ENCODE measurements around the gene ADK.

ADK gene

DNA sequence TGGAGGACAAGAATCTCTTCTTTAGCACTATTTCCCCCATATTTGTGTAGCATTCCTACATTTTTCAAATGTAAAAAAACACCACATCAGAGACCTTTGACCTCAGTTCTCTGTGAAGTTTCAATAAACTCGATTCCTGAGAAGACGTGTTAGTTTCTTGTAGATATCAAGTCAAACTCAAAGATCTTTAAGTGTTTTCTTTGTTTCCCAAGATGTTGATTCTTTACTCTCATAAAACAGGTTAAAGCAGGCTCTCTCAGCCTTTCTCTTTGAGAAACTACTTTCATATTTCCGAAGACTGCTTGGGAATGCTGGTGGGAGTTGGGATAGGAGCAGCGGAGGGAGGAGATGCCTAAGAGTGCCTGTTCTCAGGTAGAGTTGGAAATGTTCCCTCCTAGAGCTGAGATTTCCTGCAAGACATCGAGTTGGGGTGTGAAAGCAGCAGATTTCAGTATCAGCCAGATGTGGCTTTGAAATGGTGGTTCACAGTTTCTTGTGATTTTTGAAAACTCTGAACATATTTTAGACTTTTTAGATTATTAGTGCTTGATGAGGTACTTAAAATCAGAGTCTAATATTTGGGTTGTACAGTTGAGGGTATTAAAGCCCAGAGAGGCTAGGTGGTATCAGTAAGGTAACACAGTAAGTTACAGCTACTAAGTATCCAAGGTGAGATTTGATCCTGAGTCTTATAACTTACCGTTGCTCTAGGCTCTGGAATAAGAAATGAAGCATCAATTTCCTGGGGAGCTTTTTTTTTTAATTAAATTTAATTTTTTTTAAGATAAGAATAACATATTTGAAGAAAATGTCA lies 13.9 kb downstream of the ADK start:
- TF ChIP-seq, protein P1, sequence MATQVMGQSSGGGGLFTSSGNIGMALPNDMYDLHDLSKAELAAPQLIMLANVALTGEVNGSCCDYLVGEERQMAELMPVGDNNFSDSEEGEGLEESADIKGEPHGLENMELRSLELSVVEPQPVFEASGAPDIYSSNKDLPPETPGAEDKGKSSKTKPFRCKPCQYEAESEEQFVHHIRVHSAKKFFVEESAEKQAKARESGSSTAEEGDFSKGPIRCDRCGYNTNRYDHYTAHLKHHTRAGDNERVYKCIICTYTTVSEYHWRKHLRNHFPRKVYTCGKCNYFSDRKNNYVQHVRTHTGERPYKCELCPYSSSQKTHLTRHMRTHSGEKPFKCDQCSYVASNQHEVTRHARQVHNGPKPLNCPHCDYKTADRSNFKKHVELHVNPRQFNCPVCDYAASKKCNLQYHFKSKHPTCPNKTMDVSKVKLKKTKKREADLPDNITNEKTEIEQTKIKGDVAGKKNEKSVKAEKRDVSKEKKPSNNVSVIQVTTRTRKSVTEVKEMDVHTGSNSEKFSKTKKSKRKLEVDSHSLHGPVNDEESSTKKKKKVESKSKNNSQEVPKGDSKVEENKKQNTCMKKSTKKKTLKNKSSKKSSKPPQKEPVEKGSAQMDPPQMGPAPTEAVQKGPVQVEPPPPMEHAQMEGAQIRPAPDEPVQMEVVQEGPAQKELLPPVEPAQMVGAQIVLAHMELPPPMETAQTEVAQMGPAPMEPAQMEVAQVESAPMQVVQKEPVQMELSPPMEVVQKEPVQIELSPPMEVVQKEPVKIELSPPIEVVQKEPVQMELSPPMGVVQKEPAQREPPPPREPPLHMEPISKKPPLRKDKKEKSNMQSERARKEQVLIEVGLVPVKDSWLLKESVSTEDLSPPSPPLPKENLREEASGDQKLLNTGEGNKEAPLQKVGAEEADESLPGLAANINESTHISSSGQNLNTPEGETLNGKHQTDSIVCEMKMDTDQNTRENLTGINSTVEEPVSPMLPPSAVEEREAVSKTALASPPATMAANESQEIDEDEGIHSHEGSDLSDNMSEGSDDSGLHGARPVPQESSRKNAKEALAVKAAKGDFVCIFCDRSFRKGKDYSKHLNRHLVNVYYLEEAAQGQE (IDR thresholded peaks at IDR 0.05; ENCODE audit: insufficient replicate concordance, low read depth): no peak
- TF ChIP-seq POLR2AphosphoS5 (IDR thresholded peaks at IDR 0.05; ENCODE audit: low read depth): no peak
- no peak for TF ChIP-seq GABPA (IDR thresholded peaks at IDR 0.05; ENCODE audit: low read depth)
- no peak for TF ChIP-seq SPI1 (IDR thresholded peaks at IDR 0.05; ENCODE audit: borderline replicate concordance, low read depth)
- TF ChIP-seq, protein P2, sequence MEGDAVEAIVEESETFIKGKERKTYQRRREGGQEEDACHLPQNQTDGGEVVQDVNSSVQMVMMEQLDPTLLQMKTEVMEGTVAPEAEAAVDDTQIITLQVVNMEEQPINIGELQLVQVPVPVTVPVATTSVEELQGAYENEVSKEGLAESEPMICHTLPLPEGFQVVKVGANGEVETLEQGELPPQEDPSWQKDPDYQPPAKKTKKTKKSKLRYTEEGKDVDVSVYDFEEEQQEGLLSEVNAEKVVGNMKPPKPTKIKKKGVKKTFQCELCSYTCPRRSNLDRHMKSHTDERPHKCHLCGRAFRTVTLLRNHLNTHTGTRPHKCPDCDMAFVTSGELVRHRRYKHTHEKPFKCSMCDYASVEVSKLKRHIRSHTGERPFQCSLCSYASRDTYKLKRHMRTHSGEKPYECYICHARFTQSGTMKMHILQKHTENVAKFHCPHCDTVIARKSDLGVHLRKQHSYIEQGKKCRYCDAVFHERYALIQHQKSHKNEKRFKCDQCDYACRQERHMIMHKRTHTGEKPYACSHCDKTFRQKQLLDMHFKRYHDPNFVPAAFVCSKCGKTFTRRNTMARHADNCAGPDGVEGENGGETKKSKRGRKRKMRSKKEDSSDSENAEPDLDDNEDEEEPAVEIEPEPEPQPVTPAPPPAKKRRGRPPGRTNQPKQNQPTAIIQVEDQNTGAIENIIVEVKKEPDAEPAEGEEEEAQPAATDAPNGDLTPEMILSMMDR (IDR thresholded peaks at IDR 0.05; ENCODE audit: insufficient read depth, low read length): no peak
- Histone ChIP-seq H3K27ac (replicated peaks) (peak overlapping the region; percentile 61), H3K4me3 (replicated peaks; ENCODE audit: insufficient read depth, low read length) (no peak overlapping the region), H3K27me3 (ENCODE audit: insufficient read depth, poor library complexity, severe bottlenecking) (no peaks in the 10 kb centered on the region)
- no peak for DNase-seq (ENCODE audit: low read depth in 1 of 2, low spot score in 1 of 2)

DNA sequence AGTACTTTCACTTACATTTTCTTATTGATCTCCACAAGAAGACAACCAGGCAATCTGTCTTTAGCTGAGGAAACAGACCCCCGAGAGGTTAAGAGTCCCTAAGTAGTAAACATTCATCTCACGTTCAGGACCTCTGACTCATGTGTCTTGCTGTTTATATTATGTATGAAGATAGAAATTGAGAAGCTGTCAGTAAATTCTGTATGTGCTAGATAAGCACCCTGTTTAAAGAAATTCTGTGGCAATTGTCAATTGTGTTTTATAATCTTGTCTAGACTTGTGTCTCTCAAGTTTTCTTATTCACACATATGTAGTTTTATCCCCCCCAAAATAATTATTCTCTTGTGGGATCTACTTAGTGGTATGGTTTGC lies 14.5 kb downstream of the ADK start:
- H3K27me3 ChIP-seq (ENCODE audit: insufficient read depth, poor library complexity, severe bottlenecking): no peaks in the 10 kb centered on the region
- DNase-seq (ENCODE audit: low read depth in 1 of 2, low spot score in 1 of 2): no peak
- peak overlapping the region; percentile 61 for H3K27ac ChIP-seq (replicated peaks)
- no peak for TF ChIP-seq POLR2AphosphoS5 (IDR thresholded peaks at IDR 0.05; ENCODE audit: low read depth)
- no peak for TF ChIP-seq SPI1 (IDR thresholded peaks at IDR 0.05; ENCODE audit: borderline replicate concordance, low read depth)
- TF ChIP-seq, protein P2 (IDR thresholded peaks at IDR 0.05; ENCODE audit: insufficient read depth, low read length): no peak
- TF ChIP-seq, protein P1 (IDR thresholded peaks at IDR 0.05; ENCODE audit: insufficient replicate concordance, low read depth): no peak
- TF ChIP-seq GABPA (IDR thresholded peaks at IDR 0.05; ENCODE audit: low read depth): no peak
- H3K4me3 ChIP-seq (replicated peaks; ENCODE audit: insufficient read depth, low read length): no peak overlapping the region

DNA sequence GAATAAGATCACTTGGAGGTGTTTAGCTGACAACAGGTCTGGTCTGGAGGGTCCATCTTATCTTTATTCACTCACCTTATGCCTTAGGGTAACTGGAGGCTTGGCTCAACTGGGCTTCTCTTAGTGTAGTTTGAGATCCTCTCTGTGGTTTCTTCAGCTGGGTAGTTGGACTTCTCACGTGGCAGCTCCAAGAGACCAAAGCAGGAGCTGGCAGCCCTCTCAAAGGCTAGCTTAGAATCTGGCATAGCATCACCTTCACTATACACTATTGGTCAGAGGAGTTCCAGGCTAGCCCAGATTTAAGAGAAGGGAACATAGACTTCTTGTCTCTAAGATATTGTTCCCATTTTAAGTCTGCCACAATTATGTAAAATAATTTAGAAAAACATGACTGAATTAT lies 16.4 kb downstream of the ADK start:
- TF ChIP-seq GABPA (IDR thresholded peaks at IDR 0.05; ENCODE audit: low read depth): no peak
- TF ChIP-seq SPI1 (IDR thresholded peaks at IDR 0.05; ENCODE audit: borderline replicate concordance, low read depth): no peak
- no peak for TF ChIP-seq POLR2AphosphoS5 (IDR thresholded peaks at IDR 0.05; ENCODE audit: low read depth)
- TF ChIP-seq, protein P1 (IDR thresholded peaks at IDR 0.05; ENCODE audit: insufficient replicate concordance, low read depth): no peak
- peak in 1 of 2 experiments; percentile 53 for DNase-seq (ENCODE audit: low read depth in 1 of 2, low spot score in 1 of 2)
- no peaks in the 10 kb centered on the region for H3K27me3 ChIP-seq (ENCODE audit: insufficient read depth, poor library complexity, severe bottlenecking)
- peak overlapping the region; percentile 86 for H3K27ac ChIP-seq (replicated peaks)
- H3K4me3 ChIP-seq (replicated peaks; ENCODE audit: insufficient read depth, low read length): no peak overlapping the region

Measured in HL-60 (cell line).